Activated CD8-positive, alpha-beta memory T cell treated with anti-CD3 and anti-CD28 coated beads, Interleukin-2, amount 50 U/mL, for 1 hour (primary cell): Measurements from ENCODE around the gene PSG6.
"Not testable (repeated sequence)": the region's sequence is repeated elsewhere in the genome, so short reads cannot be mapped to it uniquely, and the experiment has no call there.

ENCODE experiments used
- DNase-seq: peaks from one replicate; pipeline ENCODE4 v3.0.0-alpha.2; 2020; ENCODE audit errors: extremely low read depth

Gene PSG6

GRCh38 chr19:42917634-42918033 is at the start of gene PSG6:
Gene PSG6 (minus strand): TSS chr19:42917894. CDS start chr19:42917792, 102 bp downstream.
- DNase-seq = not testable (repeated sequence)

GRCh38 chr19:42965176-42965575 is 47.5 kb upstream of the PSG6 start:
- no peak for DNase-seq

- DNase-seq = no peak
These were observed 43.4 kb upstream of the PSG6 start for GRCh38 chr19:42961119-42961518.

- DNase-seq = not testable (repeated sequence)
These were observed 34.4 kb upstream of the PSG6 start for GRCh38 chr19:42952126-42952525.

GRCh38 chr19:42951476-42951875 is 33.8 kb upstream of the PSG6 start:
- not testable (repeated sequence) for DNase-seq

- DNase-seq = no peak
These were observed 24.6 kb upstream of the PSG6 start for GRCh38 chr19:42942187-42942789.

GRCh38 chr19:42937107-42937506 is 19.4 kb upstream of the PSG6 start, which contains the start of gene PSG7:
Gene PSG7 (minus strand): TSS chr19:42937207. CDS start chr19:42937076, 131 bp downstream.
- DNase-seq = not testable (repeated sequence)

- DNase-seq = not testable (repeated sequence)
These were observed 17.0 kb upstream of the PSG6 start for GRCh38 chr19:42934726-42935125.

- not testable (repeated sequence) for DNase-seq
These were observed 16.5 kb upstream of the PSG6 start for GRCh38 chr19:42934183-42934582.

- DNase-seq = not testable (repeated sequence)
These were observed 15.7 kb upstream of the PSG6 start for GRCh38 chr19:42933412-42933811.

GRCh38 chr19:42932485-42933101 is 14.9 kb upstream of the PSG6 start:
- not testable (repeated sequence) for DNase-seq

- DNase-seq = not testable (repeated sequence)
These were observed 12.5 kb upstream of the PSG6 start for GRCh38 chr19:42930214-42930613.

GRCh38 chr19:42928896-42929295 is 11.2 kb upstream of the PSG6 start:
- no peak for DNase-seq

- DNase-seq = no peak
These were observed 9.1 kb upstream of the PSG6 start for GRCh38 chr19:42926781-42927180.

- not testable (repeated sequence) for DNase-seq
These were observed 5.4 kb upstream of the PSG6 start for GRCh38 chr19:42923106-42923505.

- not testable (repeated sequence) for DNase-seq
These were observed 3.3 kb upstream of the PSG6 start for GRCh38 chr19:42920971-42921370.

GRCh38 chr19:42919757-42920079 is 2.0 kb upstream of the PSG6 start:
- DNase-seq = no peak

GRCh38 chr19:42919070-42919756 is 1.5 kb upstream of the PSG6 start:
- not testable (repeated sequence) for DNase-seq

GRCh38 chr19:42918377-42919069 is 829 bp upstream of the PSG6 start:
- DNase-seq = not testable (repeated sequence)

GRCh38 chr19:42916931-42917330 is 763 bp downstream of the PSG6 start:
- DNase-seq = not testable (repeated sequence)

- not testable (repeated sequence) for DNase-seq
These were observed 4.2 kb downstream of the PSG6 start for GRCh38 chr19:42913516-42913915.

GRCh38 chr19:42912941-42913340 is 4.8 kb downstream of the PSG6 start:
- DNase-seq = not testable (repeated sequence)
